ENCODE data around the gene FAM53C. TPM values are rescaled to one million over a fixed set of nuclear protein-coding genes. Genes with fewer than 3 reads are reported as not detected.
A peak's percentile ranks its signal among the peaks of the same experiment; 100 is the strongest.

FAM53C gene
- total and polyA plus RNA-seq, 10 of the 15 experiments (the other 5 are each of a cell fraction or from before 2014, with no cell fraction given) = 8.0 to 31.3 (median 24.0) TPM

DNA sequence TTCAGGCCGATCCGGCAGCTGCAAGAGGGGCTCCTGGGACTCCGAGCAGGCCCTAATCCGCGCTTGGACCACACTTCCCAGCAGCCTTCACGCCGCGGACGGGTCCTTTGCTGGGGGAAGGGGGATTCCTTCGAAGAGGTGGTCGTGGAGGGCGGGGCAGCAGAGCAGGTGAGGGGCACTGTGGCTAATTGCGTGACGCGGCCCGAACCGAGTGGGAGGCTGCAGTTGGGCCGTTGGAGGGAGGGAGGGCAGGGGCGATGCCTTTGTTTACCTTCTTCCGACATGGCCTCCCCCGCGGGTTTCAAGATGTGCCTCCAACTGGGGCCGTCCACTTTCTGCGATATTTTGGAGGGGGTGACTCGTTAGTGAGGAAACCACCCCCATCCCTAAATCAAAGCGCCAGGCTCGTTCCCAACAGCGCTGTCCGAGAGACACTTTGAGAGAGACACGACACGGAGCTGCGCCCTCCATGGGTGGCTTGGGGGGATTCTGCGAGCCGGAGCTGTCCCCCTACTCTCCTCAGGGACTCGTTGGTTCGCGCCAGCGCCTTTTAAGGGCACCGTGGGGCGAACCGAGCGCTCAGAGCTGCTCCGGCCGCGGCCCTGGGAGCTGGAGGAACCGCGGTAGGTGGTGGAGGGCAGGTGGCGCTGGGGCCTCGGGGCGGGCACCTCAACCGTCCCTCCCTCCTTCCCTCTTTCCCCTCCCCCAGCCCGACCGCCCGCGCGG is at the start of gene FAM53C (continued):
- TF ChIP-seq NKRF (conservative IDR thresholded peaks at IDR 0.05) (peak; percentile 42; the same call in 1 of the 2 replicates), STAT3 (IDR thresholded peaks at IDR 0.05; ENCODE audit: low read depth, low read length) (no peak), GABPA (IDR thresholded peaks at IDR 0.05; ENCODE audit: low read depth) (no peak), ZBTB11 (CRISPR knock-in tag; IDR thresholded peaks at IDR 0.05) (peak; percentile 59; the same call in 1 of the 2 replicates), SREBF2 (IDR thresholded peaks at IDR 0.05; ENCODE audit: low read length) (no peak), CTCF (IDR thresholded peaks at IDR 0.05 in 2 of 3, conservative IDR thresholded peaks at IDR 0.05 in 1 of 3; ENCODE audit: control insufficient read depth in 2 of 3, extremely low read depth in 1 of 3, insufficient read depth in 1 of 3, low read depth in 3 of 3, low read length in 3 of 3) (no peak), CBFB (IDR thresholded peaks at IDR 0.05; ENCODE audit: low read depth) (peak; percentile 98), NFXL1 (IDR thresholded peaks at IDR 0.05; ENCODE audit: borderline replicate concordance) (no peak), MYC (IDR thresholded peaks at IDR 0.05; ENCODE audit: insufficient read depth, insufficient read length, insufficient replicate concordance, low read length, severe bottlenecking) (no peak), BCL11A (IDR thresholded peaks at IDR 0.05; ENCODE audit: low read depth, low read length) (0 out of 2 replicates have a peak, but pooled peaks have one; percentile 3), SREBF1 (IDR thresholded peaks at IDR 0.05; ENCODE audit: low read length) (peak; percentile 99), MEF2B (IDR thresholded peaks at IDR 0.05; ENCODE audit: partially characterized antibody, poor library complexity, severe bottlenecking) (no peak), SIX5 (IDR thresholded peaks at IDR 0.05; ENCODE audit: low read depth, low read length, severe bottlenecking) (peak; percentile 79), GATAD2B (conservative IDR thresholded peaks at IDR 0.05; ENCODE audit: low read depth) (peak; percentile 62), NFIC (IDR thresholded peaks at IDR 0.05; ENCODE audit: low read depth, low read length) (peak; percentile 76; the same call in 1 of the 2 replicates)
- TF ChIP-seq, protein P1, sequence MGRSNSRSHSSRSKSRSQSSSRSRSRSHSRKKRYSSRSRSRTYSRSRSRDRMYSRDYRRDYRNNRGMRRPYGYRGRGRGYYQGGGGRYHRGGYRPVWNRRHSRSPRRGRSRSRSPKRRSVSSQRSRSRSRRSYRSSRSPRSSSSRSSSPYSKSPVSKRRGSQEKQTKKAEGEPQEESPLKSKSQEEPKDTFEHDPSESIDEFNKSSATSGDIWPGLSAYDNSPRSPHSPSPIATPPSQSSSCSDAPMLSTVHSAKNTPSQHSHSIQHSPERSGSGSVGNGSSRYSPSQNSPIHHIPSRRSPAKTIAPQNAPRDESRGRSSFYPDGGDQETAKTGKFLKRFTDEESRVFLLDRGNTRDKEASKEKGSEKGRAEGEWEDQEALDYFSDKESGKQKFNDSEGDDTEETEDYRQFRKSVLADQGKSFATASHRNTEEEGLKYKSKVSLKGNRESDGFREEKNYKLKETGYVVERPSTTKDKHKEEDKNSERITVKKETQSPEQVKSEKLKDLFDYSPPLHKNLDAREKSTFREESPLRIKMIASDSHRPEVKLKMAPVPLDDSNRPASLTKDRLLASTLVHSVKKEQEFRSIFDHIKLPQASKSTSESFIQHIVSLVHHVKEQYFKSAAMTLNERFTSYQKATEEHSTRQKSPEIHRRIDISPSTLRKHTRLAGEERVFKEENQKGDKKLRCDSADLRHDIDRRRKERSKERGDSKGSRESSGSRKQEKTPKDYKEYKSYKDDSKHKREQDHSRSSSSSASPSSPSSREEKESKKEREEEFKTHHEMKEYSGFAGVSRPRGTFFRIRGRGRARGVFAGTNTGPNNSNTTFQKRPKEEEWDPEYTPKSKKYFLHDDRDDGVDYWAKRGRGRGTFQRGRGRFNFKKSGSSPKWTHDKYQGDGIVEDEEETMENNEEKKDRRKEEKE (IDR thresholded peaks at IDR 0.05) = peak; percentile 97
- TF ChIP-seq, protein P2, sequence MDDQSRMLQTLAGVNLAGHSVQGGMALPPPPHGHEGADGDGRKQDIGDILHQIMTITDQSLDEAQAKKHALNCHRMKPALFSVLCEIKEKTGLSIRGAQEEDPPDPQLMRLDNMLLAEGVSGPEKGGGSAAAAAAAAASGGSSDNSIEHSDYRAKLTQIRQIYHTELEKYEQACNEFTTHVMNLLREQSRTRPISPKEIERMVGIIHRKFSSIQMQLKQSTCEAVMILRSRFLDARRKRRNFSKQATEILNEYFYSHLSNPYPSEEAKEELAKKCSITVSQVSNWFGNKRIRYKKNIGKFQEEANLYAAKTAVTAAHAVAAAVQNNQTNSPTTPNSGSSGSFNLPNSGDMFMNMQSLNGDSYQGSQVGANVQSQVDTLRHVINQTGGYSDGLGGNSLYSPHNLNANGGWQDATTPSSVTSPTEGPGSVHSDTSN (IDR thresholded peaks at IDR 0.05; ENCODE audit: insufficient replicate concordance, low read depth, low read length) = peak; percentile 57

All from GM12878 (cell line).